Hepatic stellate cell (primary cell): Measurements from ENCODE around the gene PRKN.
"Not testable (repeated sequence)": the region's sequence is repeated elsewhere in the genome, so short reads cannot be mapped to it uniquely, and the experiment has no call there.

Source experiments
- DNase-seq: peaks from one replicate; pipeline ENCODE4 v3.0.0; 2011; ENCODE audit warnings: low spot score

Gene PRKN

DNA sequence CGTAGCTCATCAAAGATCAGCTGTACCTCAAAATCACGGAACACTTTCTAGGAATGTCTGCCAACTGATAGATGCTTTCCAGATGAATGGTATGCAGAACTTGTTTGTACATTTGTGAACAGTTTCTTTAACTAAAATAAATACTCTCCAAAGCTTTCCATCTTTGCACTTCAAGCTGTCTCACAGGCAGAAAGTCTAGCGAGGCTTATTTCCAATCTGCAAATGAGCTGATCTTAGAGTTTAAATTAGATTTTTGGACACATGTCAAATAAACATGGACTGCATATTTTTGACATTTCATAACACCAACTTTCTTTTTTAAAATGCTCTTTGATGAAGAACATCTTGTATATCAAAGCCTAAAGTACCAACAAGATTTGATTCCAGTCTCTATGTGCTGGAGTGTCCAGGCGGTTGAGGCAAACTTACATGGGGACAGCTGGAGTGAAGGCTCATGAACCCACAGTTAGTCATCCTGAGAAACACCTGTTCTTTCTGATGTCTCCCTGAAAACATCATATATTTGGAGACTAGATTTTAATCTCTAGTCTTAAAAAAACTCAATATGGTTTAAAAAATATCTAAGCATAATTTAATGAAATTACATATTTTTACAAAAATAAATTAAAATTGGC lies 1185.1 kb downstream of the PRKN start:
- DNase-seq = no peak

GRCh38 chr6:161540532-161540931 lies 1187.0 kb downstream of the PRKN start:
- DNase-seq = no peak

DNA sequence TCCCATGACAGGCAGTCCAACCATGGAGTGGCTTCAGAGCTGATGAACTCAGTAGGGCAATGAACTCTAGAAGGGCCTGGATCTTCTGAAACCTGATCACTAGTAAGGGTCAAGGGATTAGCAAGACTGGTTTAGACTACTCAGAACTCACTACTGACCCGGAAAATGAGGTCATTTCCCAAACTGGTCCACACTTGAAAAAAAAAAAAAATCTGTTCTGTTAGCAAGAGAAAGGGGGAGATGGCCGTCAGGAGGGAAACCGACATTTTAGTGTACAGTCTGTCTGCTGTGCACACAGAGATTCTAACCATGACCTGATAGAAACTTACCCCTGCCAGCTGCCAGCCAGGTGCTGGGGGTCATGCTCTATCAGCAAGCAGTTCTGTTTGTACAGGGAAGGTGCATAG lies 1191.3 kb downstream of the PRKN start:
- DNase-seq = no peak

GRCh38 chr6:161534264-161534873 lies 1193.2 kb downstream of the PRKN start:
- no peak for DNase-seq

GRCh38 chr6:161533266-161533665 lies 1194.3 kb downstream of the PRKN start:
- no peak for DNase-seq

- no peak for DNase-seq
Measured at GRCh38 chr6:161532536-161532935, 1195.0 kb downstream of the PRKN start.

GRCh38 chr6:161526794-161527193 lies 1200.8 kb downstream of the PRKN start:
- DNase-seq = no peak

DNA sequence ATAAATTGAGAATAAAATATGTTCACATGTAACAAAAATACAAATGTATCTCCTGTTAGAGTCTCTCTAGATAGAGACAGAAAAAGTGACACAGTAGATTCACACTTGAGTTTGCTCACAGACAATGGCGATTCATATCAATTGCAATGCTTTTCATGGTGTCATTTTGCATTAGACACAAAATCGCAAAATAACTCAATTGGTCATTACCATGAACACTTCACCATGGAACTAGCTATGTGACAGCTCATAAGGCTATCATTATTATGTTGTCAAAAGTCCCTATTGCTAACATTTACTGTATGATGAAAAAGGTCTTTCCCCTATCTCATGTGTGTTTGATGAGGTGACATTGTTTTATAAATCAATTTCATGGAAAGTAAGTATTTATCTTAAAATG lies 1204.2 kb downstream of the PRKN start:
- no peak for DNase-seq

- DNase-seq = no peak
Measured at GRCh38 chr6:161522276-161522675, 1205.3 kb downstream of the PRKN start.

DNA sequence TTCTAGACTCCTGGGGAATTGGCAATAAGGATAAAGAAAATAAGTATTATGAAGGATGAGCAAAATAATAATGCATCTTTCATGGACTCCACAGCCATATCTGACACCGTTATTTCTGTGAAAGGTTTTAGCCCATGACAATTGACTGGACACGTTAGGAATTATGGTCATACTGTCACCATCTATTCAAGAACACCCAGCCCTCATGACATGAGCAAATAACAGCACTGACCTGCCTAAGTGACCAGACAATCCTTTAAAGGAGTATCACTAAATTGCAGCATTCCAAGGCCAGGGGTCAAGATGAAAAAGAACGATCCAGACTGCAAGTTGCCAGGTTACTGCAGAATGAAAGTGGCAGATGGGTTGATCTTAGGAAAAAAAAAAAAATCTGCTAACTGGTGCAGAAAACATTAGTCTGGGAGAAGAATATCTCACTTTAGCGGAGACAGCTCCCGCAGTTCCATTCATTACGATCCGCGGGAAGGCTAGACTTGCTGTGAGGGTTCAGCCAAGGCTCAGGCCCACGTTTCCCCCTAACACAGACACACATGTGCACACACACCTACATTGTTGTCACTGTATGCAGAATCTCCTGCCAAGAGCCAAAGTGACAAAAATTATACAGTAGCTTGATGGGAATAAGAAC lies 1216.0 kb downstream of the PRKN start:
- DNase-seq = no peak

GRCh38 chr6:161508341-161508740 lies 1219.2 kb downstream of the PRKN start:
- no peak for DNase-seq

- no peak for DNase-seq
Measured at GRCh38 chr6:161507375-161507774, 1220.2 kb downstream of the PRKN start.

DNA sequence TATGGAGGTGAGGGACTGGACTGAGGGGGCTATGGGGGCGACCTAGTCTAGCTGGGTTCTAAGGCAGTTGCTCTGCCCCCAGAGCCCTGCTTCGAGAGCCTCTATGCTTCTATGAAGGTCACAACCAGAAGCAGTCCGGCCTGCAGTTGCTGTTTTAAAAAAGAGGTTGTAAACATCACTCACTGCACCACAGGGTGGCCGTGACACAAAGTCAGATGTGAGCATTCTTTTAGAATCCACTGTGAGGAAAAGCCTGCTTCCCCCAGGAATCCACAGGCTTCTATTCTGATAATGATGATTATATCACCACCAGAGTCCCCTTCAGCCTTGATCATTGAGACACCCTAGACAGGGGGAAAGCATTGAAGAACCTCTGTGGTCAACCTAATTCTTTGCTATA lies 1224.0 kb downstream of the PRKN start:
- no peak for DNase-seq

- no peak for DNase-seq
Measured at GRCh38 chr6:161498881-161499280, 1228.7 kb downstream of the PRKN start.

GRCh38 chr6:161498359-161498758 lies 1229.2 kb downstream of the PRKN start:
- DNase-seq = no peak

DNA sequence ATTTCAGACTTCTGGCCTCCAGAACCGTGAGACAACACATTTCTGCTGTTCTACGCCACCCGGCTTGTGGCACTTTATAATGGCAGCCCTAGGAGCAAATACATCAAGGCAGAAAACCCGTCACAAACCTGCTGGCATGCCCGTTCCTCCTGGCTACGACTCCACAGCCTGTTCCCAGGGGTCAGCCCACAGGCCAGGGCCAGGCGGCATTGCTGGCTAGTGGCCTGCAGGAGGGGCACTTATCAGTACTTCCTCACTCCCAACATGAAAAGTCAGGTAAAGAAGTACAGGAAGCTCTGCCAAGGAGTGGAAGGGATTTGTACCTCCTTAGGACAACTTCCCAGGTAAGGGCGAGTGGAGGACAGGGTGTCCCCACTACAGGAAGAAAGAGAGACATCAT lies 1230.6 kb downstream of the PRKN start:
- DNase-seq = no peak

GRCh38 chr6:161496271-161496670 lies 1231.3 kb downstream of the PRKN start:
- DNase-seq = not testable (repeated sequence)

DNA sequence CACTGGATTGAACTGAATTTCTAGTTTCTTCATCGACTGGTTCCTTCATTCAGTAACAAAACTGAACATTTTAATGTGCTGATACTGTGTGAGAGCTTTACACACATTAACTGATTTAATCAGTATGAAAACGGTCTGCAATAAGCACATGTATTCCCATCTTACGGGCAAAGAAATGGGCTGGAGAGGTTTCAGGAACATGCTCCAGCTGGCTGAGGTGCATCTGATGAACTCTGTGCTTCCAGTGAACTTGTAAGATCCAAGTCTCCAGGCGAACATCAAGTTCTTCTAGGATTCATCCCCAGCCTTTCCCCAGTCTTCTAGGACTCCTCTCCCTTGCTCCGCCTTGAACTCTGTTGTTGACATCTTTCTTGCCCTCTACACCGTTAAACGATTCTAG lies 1233.0 kb downstream of the PRKN start:
- no peak for DNase-seq

DNA sequence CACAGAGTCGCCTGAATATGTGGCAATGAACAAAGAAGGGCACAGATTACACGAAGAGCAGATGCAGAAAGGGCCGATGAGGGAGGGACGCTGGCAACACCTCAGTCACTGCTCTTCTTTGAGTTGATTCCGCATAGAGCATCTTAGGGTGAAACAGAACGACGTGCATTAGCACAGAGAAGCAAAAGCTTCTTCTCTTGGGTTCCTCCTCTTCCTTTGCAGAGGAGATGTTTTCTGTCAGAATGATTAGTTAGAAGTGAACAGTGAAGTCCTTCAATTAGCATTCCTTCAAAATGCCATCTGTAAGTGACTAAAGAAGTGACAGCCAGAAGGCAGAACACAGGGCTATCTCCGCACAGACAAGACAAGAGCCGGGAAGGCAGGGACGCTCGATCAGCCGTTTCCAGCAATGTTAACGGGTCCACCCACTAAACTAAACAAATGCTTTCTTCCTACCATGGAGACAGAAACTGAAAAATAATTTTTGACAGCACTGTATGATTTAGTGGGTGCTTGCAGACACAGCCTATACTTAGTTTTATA lies 1233.9 kb downstream of the PRKN start:
- no peak for DNase-seq

GRCh38 chr6:161489626-161490306 lies 1237.8 kb downstream of the PRKN start:
- no peak for DNase-seq

DNA sequence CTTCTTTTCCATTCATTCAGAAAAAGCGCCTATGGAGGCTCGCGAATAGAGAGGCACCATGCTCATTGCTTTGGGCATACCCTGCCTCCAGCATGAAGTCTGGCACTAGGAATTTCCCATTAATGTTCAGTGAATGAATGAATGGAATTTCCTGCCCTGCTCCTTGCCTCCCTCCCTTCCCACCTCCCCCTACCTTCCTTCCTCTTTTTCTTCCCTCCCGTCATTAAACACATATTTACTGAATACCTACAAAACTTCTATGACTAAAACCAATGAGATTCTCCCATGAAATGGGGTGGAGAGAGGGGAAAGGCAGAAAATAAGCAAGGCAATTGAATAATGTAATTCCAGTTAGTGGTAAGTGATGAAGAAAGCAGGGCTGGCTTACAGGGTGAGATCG lies 1239.9 kb downstream of the PRKN start:
- DNase-seq = no peak

GRCh38 chr6:161487217-161487531 lies 1240.4 kb downstream of the PRKN start:
- DNase-seq = no peak
